BLaER1 (cell line): ENCODE data around the gene GLI1.
"Not testable (repeated sequence)": the region's sequence is repeated elsewhere in the genome, so short reads cannot be mapped to it uniquely, and the experiment has no call there.

Source experiments
- H3K27ac ChIP-seq: shearing (Covaris generic); formaldehyde crosslinking; 2 replicates; pipeline ENCODE4 v1.8.1; 2022
- H3K27me3 ChIP-seq: shearing (Covaris generic); formaldehyde crosslinking; 2 replicates; pipeline ENCODE4 v1.8.1; 2022
- H3K36me3 ChIP-seq: shearing (Covaris generic); formaldehyde crosslinking; 2 replicates; pipeline ENCODE4 v1.8.1; 2022
- H3K4me1 ChIP-seq: shearing (Covaris generic); formaldehyde crosslinking; 2 replicates; pipeline ENCODE4 v1.8.1; 2022
- H3K4me2 ChIP-seq: shearing (Covaris generic); formaldehyde crosslinking; 2 replicates; pipeline ENCODE4 v1.8.1; 2022
- H3K4me3 ChIP-seq: shearing (Covaris generic); formaldehyde crosslinking; 2 replicates; pipeline ENCODE4 v1.8.1; 2022
- H3K9ac ChIP-seq: shearing (Covaris generic); formaldehyde crosslinking; 2 replicates; pipeline ENCODE4 v1.8.1; 2022
- H3K9me3 ChIP-seq: shearing (Covaris generic); formaldehyde crosslinking; 2 replicates; pipeline ENCODE4 v1.8.1; 2022
- H4K20me1 ChIP-seq: shearing (Covaris generic); formaldehyde crosslinking; 2 replicates; pipeline ENCODE4 v1.8.1; 2022
- Cebpa-rat ChIP-seq: shearing (Covaris generic); IDR thresholded peaks from 2 replicates; pipeline ENCODE4 v1.8.1; 2022

GLI1 gene

DNA sequence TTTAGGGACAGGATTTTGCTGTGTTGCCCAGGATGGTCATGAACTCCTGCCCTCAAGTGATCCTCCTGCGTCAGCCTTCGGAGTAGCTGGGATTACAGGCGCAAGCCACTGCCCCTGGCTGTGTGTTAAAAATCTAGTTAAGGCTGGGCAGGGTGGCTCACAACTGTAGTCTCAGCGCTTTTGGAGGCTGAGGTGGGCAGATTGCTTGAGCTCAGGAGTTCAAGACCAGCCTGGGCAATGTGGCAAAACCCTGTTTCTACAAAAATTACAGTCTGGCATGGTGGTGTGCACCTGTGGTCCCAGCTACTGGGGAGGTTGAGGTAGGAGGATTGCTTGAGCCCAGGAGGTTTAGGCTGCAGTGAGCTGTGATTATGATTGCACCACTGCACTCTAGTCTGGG lies 51.6 kb downstream of the GLI1 start:
- H4K20me1 ChIP-seq: peaks cover 61% of the 10 kb centered on the region
- H3K4me3 ChIP-seq: no peak overlapping the region
- no peak overlapping the region for H3K4me2 ChIP-seq
- H3K27me3 ChIP-seq: no peaks in the 10 kb centered on the region
- H3K27ac ChIP-seq: no peak overlapping the region
- H3K4me1 ChIP-seq: 0 out of 2 replicates have a peak, but pooled peaks cover 8% of the 10 kb centered on the region
- peaks cover 91% of the 10 kb centered on the region for H3K36me3 ChIP-seq
- no peak for TF ChIP-seq Cebpa-rat
- H3K9me3 ChIP-seq: no peaks in the 10 kb centered on the region
- no peak overlapping the region for H3K9ac ChIP-seq

- Histone ChIP-seq H4K20me1 (peaks cover 65% of the 10 kb centered on the region), H3K4me2 (no peak overlapping the region), H3K4me3 (no peak overlapping the region), H3K27me3 (no peaks in the 10 kb centered on the region), H3K36me3 (peaks cover 91% of the 10 kb centered on the region), H3K4me1 (0 out of 2 replicates have a peak, but pooled peaks cover 8% of the 10 kb centered on the region), H3K9ac (no peak overlapping the region), H3K9me3 (no peaks in the 10 kb centered on the region), H3K27ac (no peak overlapping the region)
- TF ChIP-seq Cebpa-rat: no peak
These were observed 52.2 kb downstream of the GLI1 start for GRCh38 chr12:57511588-57512325.

- Histone ChIP-seq H4K20me1 (peaks cover 74% of the 10 kb centered on the region), H3K4me3 (no peak overlapping the region), H3K27ac (no peak overlapping the region), H3K36me3 (peaks cover 99% of the 10 kb centered on the region), H3K4me1 (peaks cover 12% of the 10 kb centered on the region), H3K9me3 (no peaks in the 10 kb centered on the region), H3K27me3 (no peaks in the 10 kb centered on the region), H3K4me2 (no peak overlapping the region), H3K9ac (no peak overlapping the region)
- TF ChIP-seq Cebpa-rat: no peak
These were observed 53.1 kb downstream of the GLI1 start for GRCh38 chr12:57512665-57513064.

DNA sequence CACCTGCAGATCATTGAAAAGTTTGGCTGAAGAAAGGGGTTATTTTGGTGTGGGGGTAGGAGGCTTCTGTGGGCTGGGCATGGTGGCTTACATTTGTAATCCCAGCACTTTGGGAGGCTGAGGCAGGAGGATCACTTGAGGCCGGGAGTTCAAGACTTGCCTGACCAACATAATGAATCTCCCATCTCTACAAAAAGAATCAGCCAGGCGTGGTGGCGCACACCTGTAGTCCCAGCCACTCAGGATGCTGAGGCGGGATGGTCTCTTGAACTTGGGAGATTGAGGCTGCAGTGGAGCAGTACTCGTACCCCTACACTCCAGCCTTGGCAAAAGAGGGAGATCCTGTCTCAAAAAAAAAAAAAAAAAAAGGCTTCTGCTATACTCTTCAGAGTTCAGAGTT lies 53.7 kb downstream of the GLI1 start:
- Histone ChIP-seq H3K27me3 (no peaks in the 10 kb centered on the region), H3K4me3 (no peak overlapping the region), H3K9ac (no peak overlapping the region), H3K9me3 (no peaks in the 10 kb centered on the region), H3K27ac (no peak overlapping the region), H3K4me1 (peaks cover 18% of the 10 kb centered on the region), H3K4me2 (no peak overlapping the region), H4K20me1 (peaks cover 80% of the 10 kb centered on the region), H3K36me3 (peaks cover 100% of the 10 kb centered on the region)
- TF ChIP-seq Cebpa-rat: no peak

- not testable (repeated sequence) for H3K27ac ChIP-seq, H3K9me3 ChIP-seq, H3K4me3 ChIP-seq, H3K27me3 ChIP-seq, H3K4me2 ChIP-seq, H3K9ac ChIP-seq
- Histone ChIP-seq H3K4me1 (peaks cover 22% of the 10 kb centered on the region), H3K36me3 (peaks cover 100% of the 10 kb centered on the region), H4K20me1 (peaks cover 84% of the 10 kb centered on the region)
These were observed 54.1 kb downstream of the GLI1 start for GRCh38 chr12:57513677-57514076.

GRCh38 chr12:57514246-57514645 lies 54.7 kb downstream of the GLI1 start:
- H3K27me3 ChIP-seq, H3K27ac ChIP-seq, H3K4me2 ChIP-seq, H3K9me3 ChIP-seq, H3K9ac ChIP-seq, H3K4me3 ChIP-seq: not testable (repeated sequence)
- Histone ChIP-seq H4K20me1 (peaks cover 90% of the 10 kb centered on the region), H3K4me1 (peaks cover 28% of the 10 kb centered on the region), H3K36me3 (peaks cover 100% of the 10 kb centered on the region)

- Histone ChIP-seq H4K20me1 (peaks cover 94% of the 10 kb centered on the region), H3K4me1 (peaks cover 24% of the 10 kb centered on the region), H3K36me3 (peaks cover 94% of the 10 kb centered on the region), H3K4me3 (no peak overlapping the region), H3K9ac (no peak overlapping the region), H3K4me2 (no peak overlapping the region), H3K27ac (no peak overlapping the region), H3K27me3 (no peaks in the 10 kb centered on the region), H3K9me3 (no peaks in the 10 kb centered on the region)
- no peak for TF ChIP-seq Cebpa-rat
These were observed 55.3 kb downstream of the GLI1 start for GRCh38 chr12:57514720-57515407.

GRCh38 chr12:57515408-57515933 lies 55.9 kb downstream of the GLI1 start:
- peaks cover 21% of the 10 kb centered on the region for H3K4me1 ChIP-seq
- peaks cover 90% of the 10 kb centered on the region for H4K20me1 ChIP-seq
- no peak overlapping the region for H3K9ac ChIP-seq
- H3K27ac ChIP-seq: no peak overlapping the region
- no peak for TF ChIP-seq Cebpa-rat
- no peak overlapping the region for H3K4me3 ChIP-seq
- H3K27me3 ChIP-seq: no peaks in the 10 kb centered on the region
- peaks cover 88% of the 10 kb centered on the region for H3K36me3 ChIP-seq
- no peak overlapping the region for H3K4me2 ChIP-seq
- no peaks in the 10 kb centered on the region for H3K9me3 ChIP-seq

DNA sequence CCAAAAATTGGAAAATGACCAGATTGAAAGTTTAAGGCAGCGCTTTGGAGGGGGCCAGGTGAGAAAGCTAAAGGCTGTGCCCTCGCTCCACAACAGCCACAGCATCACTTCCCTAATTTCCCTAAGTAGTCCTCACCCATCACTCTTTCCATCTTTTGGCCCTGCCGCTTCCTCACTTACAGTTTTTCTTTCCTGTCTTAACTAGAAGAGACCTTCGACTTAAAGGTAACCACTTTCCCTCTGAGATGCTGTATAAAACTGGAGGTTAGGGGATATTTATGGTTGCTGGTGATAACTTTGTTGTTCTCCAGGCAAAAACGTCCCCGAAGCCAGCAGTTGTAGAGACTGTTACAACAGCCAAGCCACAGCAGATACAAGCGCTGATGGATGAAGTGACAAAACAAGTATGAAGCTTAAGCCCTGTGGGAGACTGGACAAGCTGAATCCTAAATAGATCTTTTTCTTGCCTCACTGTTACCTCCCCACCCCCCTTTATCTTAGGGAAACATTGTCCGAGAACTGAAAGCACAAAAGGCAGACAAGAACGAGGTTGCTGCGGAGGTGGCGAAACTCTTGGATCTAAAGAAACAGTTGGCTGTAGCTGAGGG lies 56.5 kb downstream of the GLI1 start:
- H3K4me2 ChIP-seq: no peak overlapping the region
- H3K27ac ChIP-seq: 0 out of 2 replicates have a peak overlapping the region, but pooled peaks have one; percentile 8
- peaks cover 84% of the 10 kb centered on the region for H4K20me1 ChIP-seq
- no peaks in the 10 kb centered on the region for H3K9me3 ChIP-seq
- peaks cover 83% of the 10 kb centered on the region for H3K36me3 ChIP-seq
- H3K4me3 ChIP-seq: no peak overlapping the region
- H3K9ac ChIP-seq: no peak overlapping the region
- H3K4me1 ChIP-seq: peaks cover 24% of the 10 kb centered on the region
- TF ChIP-seq Cebpa-rat: no peak
- H3K27me3 ChIP-seq: no peaks in the 10 kb centered on the region
